Measurements from ENCODE around the gene COL10A1. TPM values are rescaled to one million over a fixed set of nuclear protein-coding genes. Genes with fewer than 3 reads are reported as not detected.

Gene COL10A1
- total RNA-seq, 1 experiment from 2014 or later = not detected

GRCh38 chr6:116120430-116120829 lies 5.5 kb downstream of the COL10A1 start:
- Mint-ChIP-seq H3K4me3 (ENCODE audit: unreplicated experiment) (no peak overlapping the region), H3K36me3 (ENCODE audit: insufficient read depth, unreplicated experiment) (peaks cover 5% of the 10 kb centered on the region), H3K9me3 (ENCODE audit: unreplicated experiment) (no peaks in the 10 kb centered on the region), H3K27me3 (ENCODE audit: insufficient read depth, unreplicated experiment) (no peaks in the 10 kb centered on the region), H3K27ac (ENCODE audit: unreplicated experiment) (no peak overlapping the region), H3K4me1 (ENCODE audit: low read depth, unreplicated experiment) (peaks cover 6% of the 10 kb centered on the region)
- no peaks in the 10 kb centered on the region for H3K4me1 ChIP-seq
- no TSS peak for BruUV-seq (replicated peaks)
- H3K27me3 ChIP-seq (replicated peaks; ENCODE audit: control insufficient read depth, insufficient read depth, low read length) = no peaks in the 10 kb centered on the region
- no peak for TF ChIP-seq CTCF (IDR thresholded peaks at IDR 0.05; ENCODE audit: insufficient read depth in 1 of 2, low read depth in 1 of 2, low read length in 1 of 2, severe bottlenecking in 1 of 2, unreplicated experiment in 1 of 2)
- no peaks in the 10 kb centered on the region for H3K9me3 ChIP-seq
- intact Hi-C loops (cut with micrococcal nuclease; ENCODE audit: unreplicated experiment) = no loop called here
- no peak overlapping the region for H3K4me3 ChIP-seq (ENCODE audit: low read depth, low read length)
- ChIA-PET CTCF (no interaction called here), POLR2A (no interaction called here)
- DNase-seq = no peak
- H3K36me3 ChIP-seq (ENCODE audit: control insufficient read depth, insufficient read depth, low read length) = no peaks in the 10 kb centered on the region

GRCh38 chr6:116118608-116119007 lies 7.3 kb downstream of the COL10A1 start:
- Mint-ChIP-seq H3K9me3 (ENCODE audit: unreplicated experiment) (no peaks in the 10 kb centered on the region), H3K27me3 (ENCODE audit: insufficient read depth, unreplicated experiment) (no peaks in the 10 kb centered on the region), H3K4me1 (ENCODE audit: low read depth, unreplicated experiment) (peaks cover 6% of the 10 kb centered on the region), H3K27ac (ENCODE audit: unreplicated experiment) (no peak overlapping the region), H3K4me3 (ENCODE audit: unreplicated experiment) (no peak overlapping the region), H3K36me3 (ENCODE audit: insufficient read depth, unreplicated experiment) (peaks cover 9% of the 10 kb centered on the region)
- BruUV-seq (replicated peaks) = no TSS peak
- intact Hi-C loops (cut with micrococcal nuclease; ENCODE audit: unreplicated experiment) = no loop called here
- no peaks in the 10 kb centered on the region for H3K27me3 ChIP-seq (replicated peaks; ENCODE audit: control insufficient read depth, insufficient read depth, low read length)
- no peaks in the 10 kb centered on the region for H3K4me1 ChIP-seq
- ChIA-PET CTCF (no interaction called here), POLR2A (no interaction called here)
- no peaks in the 10 kb centered on the region for H3K9me3 ChIP-seq
- DNase-seq = no peak
- H3K36me3 ChIP-seq (ENCODE audit: control insufficient read depth, insufficient read depth, low read length) = no peaks in the 10 kb centered on the region
- no peak overlapping the region for H3K4me3 ChIP-seq (ENCODE audit: low read depth, low read length)
- TF ChIP-seq CTCF (IDR thresholded peaks at IDR 0.05; ENCODE audit: insufficient read depth in 1 of 2, low read depth in 1 of 2, low read length in 1 of 2, severe bottlenecking in 1 of 2, unreplicated experiment in 1 of 2) = no peak

GRCh38 chr6:116115781-116116180 lies 10.2 kb downstream of the COL10A1 start:
- Mint-ChIP-seq H3K9me3 (ENCODE audit: unreplicated experiment) (no peaks in the 10 kb centered on the region), H3K4me3 (ENCODE audit: unreplicated experiment) (no peak overlapping the region), H3K27ac (ENCODE audit: unreplicated experiment) (no peak overlapping the region), H3K27me3 (ENCODE audit: insufficient read depth, unreplicated experiment) (no peaks in the 10 kb centered on the region), H3K36me3 (ENCODE audit: insufficient read depth, unreplicated experiment) (peaks cover 21% of the 10 kb centered on the region), H3K4me1 (ENCODE audit: low read depth, unreplicated experiment) (no peaks in the 10 kb centered on the region)
- no peaks in the 10 kb centered on the region for H3K27me3 ChIP-seq (replicated peaks; ENCODE audit: control insufficient read depth, insufficient read depth, low read length)
- H3K4me1 ChIP-seq = no peaks in the 10 kb centered on the region
- DNase-seq = no peak
- intact Hi-C loops (cut with micrococcal nuclease; ENCODE audit: unreplicated experiment) = no loop called here
- TF ChIP-seq CTCF (IDR thresholded peaks at IDR 0.05; ENCODE audit: insufficient read depth in 1 of 2, low read depth in 1 of 2, low read length in 1 of 2, severe bottlenecking in 1 of 2, unreplicated experiment in 1 of 2) = peak in 1 of 2 experiments; percentile 42
- POLR2A ChIA-PET = no interaction called here
- BruUV-seq (replicated peaks) = no TSS peak
- no peaks in the 10 kb centered on the region for H3K36me3 ChIP-seq (ENCODE audit: control insufficient read depth, insufficient read depth, low read length)
- no peaks in the 10 kb centered on the region for H3K9me3 ChIP-seq
- no peak overlapping the region for H3K4me3 ChIP-seq (ENCODE audit: low read depth, low read length)
- CTCF ChIA-PET = no interaction called here

All from Caco-2 (cell line).